Neutrophil (primary cell): ENCODE data around the gene LRRC45.

ENCODE experiments used
- H3K27ac ChIP-seq: fragments of 200-600 bp; sonication (generic); 2 replicates; pipeline ENCODE4 v1.5.1; 2016; ENCODE audit warnings: mild to moderate bottlenecking, moderate library complexity
- H3K27me3 ChIP-seq: fragments of 200-600 bp; sonication (generic); 2 replicates; pipeline ENCODE4 v1.6.0; 2016; ENCODE audit warnings: mild to moderate bottlenecking
- H3K36me3 ChIP-seq: fragments of 200-600 bp; sonication (generic); 2 replicates; pipeline ENCODE4 v1.5.1; 2017
- H3K4me1 ChIP-seq, 2 experiments: fragments of 200-600 bp in 1 of 2; sonication (generic) in 1 of 2; 1 replicate in 1 of 2; 2 replicates in 1 of 2; pipeline versions ENCODE4 v1.5.1 to v1.6.1; 2013 to 2016; ENCODE audit warnings: low read depth in 1 of 2, low read length in 1 of 2, mild to moderate bottlenecking in 1 of 2, moderate library complexity in 1 of 2; ENCODE audit not compliant: control insufficient read depth in 1 of 2, insufficient read depth in 1 of 2
- H3K4me3 ChIP-seq, 2 experiments: fragments of 200-600 bp in 1 of 2; sonication (generic) in 1 of 2; 1 replicate in 1 of 2; 2 replicates in 1 of 2; pipeline ENCODE4 v1.5.1; 2013 to 2016; ENCODE audit warnings: low read depth in 1 of 2, low read length in 1 of 2, mild to moderate bottlenecking in 1 of 2, moderate library complexity in 1 of 2
- H3K9me3 ChIP-seq: fragments of 200-600 bp; sonication (generic); 2 replicates; pipeline ENCODE4 v1.5.1; 2016
- CTCF ChIP-seq: fragments of 200-600 bp; sonication (generic); IDR thresholded peaks from 2 replicates; pipeline ENCODE4 v1.5.1; 2016; ENCODE audit warnings: antibody characterized with exemption

Gene LRRC45

GRCh38 chr17:82004517-82005455 lies 18.3 kb upstream of the LRRC45 start:
- TF ChIP-seq CTCF, result no peak
- Histone ChIP-seq H3K36me3 (no peaks in the 10 kb centered on the region), H3K9me3 (no peaks in the 10 kb centered on the region), H3K27me3 (no peaks in the 10 kb centered on the region), H3K27ac (no peak overlapping the region), H3K4me3 (no peak overlapping the region), H3K4me1 (no peaks in the 10 kb centered on the region)

DNA sequence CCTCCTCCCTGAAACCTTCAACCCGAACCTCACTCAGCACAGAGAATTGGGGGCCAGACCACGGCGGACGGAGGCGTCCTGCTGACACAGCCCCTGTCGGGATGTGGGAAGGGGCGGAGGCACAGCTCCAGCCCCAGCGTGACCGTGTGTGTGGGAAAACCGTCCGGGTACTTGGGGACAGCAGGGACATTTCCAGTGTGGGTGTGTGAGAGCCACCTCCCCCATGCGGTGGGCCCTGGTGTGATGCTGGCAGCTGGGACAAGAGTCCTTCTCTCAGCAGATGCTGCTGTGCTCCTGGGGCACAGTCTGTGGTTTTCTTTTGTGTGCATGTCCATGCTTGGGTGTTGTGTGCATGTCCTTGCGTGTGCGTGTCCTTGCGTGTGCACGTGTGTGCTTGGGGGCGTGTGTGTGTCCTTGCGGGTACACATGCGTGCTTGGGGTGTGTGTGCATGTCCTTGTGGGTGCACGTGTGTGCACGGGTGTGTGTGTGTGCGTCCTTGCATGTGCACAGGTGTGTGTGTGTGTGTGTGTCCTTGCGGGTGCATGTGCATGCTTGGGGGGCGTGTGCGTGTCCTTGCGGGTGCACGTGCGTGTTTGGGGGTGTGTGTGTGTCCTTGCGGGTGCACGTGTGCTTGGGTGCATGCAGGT lies 17.3 kb upstream of the LRRC45 start:
- H3K27me3 ChIP-seq, result no peaks in the 10 kb centered on the region
- no peak overlapping the region for H3K4me3 ChIP-seq
- no peaks in the 10 kb centered on the region for H3K4me1 ChIP-seq
- H3K36me3 ChIP-seq, result no peaks in the 10 kb centered on the region
- no peaks in the 10 kb centered on the region for H3K9me3 ChIP-seq
- H3K27ac ChIP-seq, result no peak overlapping the region
- no peak for TF ChIP-seq CTCF

DNA sequence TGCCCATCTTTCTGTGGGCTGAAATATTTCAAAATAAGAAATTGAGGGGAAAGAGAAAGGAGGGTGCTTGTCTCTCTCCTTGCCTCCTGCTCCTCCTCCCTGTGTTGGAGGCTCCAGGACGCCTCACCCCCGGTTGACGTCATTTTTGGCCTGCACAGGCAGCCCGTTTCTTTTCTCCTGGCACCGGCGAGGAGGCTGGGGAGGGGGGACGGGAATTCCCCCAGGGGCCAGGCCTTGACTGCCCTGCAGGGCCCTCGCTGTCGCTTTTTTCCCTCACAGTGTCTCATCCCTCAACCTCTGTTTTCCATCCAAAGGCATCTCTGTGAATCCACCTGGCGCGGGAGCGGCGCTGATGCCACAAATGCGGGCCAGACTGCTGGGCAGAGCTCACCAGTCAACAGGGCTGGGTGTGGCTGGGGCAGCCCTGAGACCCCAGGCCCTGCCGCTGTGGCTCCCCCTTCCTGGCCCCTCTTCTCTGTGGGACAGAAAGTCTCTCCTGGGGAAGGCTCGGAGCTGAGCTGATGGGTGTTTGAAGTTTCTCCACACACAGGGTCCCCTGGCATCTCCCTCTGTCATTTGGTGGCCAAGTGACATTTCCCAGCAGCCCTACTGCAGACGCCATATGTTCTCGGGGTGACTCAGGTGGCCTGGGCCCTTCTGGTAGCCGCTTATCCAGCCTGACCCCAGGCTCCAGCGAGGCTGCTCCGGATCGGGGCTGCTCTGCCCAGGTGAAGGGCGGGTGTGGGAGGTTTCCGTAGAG lies 16.5 kb upstream of the LRRC45 start:
- Histone ChIP-seq H3K27me3 (no peaks in the 10 kb centered on the region), H3K4me1 (no peaks in the 10 kb centered on the region), H3K27ac (no peak overlapping the region), H3K36me3 (peaks cover 4% of the 10 kb centered on the region), H3K4me3 (no peak overlapping the region), H3K9me3 (no peaks in the 10 kb centered on the region)
- no peak for TF ChIP-seq CTCF

DNA sequence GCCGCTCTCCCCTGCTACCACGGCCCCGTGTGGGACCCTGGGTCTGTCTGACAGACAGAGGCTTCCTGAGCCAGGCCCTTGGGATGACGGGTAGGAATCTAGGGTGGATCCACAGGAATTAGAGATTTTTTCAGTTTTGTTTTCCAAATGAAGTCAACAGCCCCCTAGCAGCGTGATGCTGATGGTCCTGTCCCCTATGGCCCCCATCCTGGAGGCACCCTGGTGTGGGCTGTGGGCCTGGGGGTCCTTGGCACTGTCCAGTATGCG lies 15.9 kb upstream of the LRRC45 start:
- no peak for TF ChIP-seq CTCF
- H3K4me1 ChIP-seq, result no peaks in the 10 kb centered on the region
- H3K27ac ChIP-seq, result no peak overlapping the region
- H3K4me3 ChIP-seq, result no peak overlapping the region
- H3K27me3 ChIP-seq, result no peaks in the 10 kb centered on the region
- peaks cover 10% of the 10 kb centered on the region for H3K36me3 ChIP-seq
- H3K9me3 ChIP-seq, result no peaks in the 10 kb centered on the region

GRCh38 chr17:82007495-82008257 lies 15.4 kb upstream of the LRRC45 start:
- Histone ChIP-seq H3K27me3 (no peaks in the 10 kb centered on the region), H3K27ac (no peak overlapping the region), H3K4me3 (no peak overlapping the region), H3K36me3 (peaks cover 12% of the 10 kb centered on the region), H3K9me3 (no peaks in the 10 kb centered on the region), H3K4me1 (no peaks in the 10 kb centered on the region)
- no peak for TF ChIP-seq CTCF
